Mesodermal cell (in vitro differentiated cells): ENCODE data around the gene THSD7A.

Experiments
- H3K27ac ChIP-seq: 2 replicates; pipeline ENCODE4 v1.7.0; 2013; ENCODE audit warnings: mild to moderate bottlenecking, low read depth, low read length, moderate library complexity; ENCODE audit not compliant: severe bottlenecking
- H3K36me3 ChIP-seq: 2 replicates; pipeline ENCODE4 v1.7.1; 2013; ENCODE audit warnings: mild to moderate bottlenecking, low read length, moderate library complexity; ENCODE audit not compliant: control insufficient read depth, insufficient read depth
- H3K4me1 ChIP-seq: one replicate; pipeline ENCODE4 v1.7.1; 2013; ENCODE audit warnings: mild to moderate bottlenecking, low read length; ENCODE audit not compliant: insufficient read depth, control insufficient read depth, poor library complexity, severe bottlenecking
- H3K4me3 ChIP-seq: 2 replicates; pipeline ENCODE4 v1.7.0; 2013; ENCODE audit warnings: low read length, control low read depth, mild to moderate bottlenecking; ENCODE audit not compliant: insufficient read depth, poor library complexity, severe bottlenecking; ENCODE audit errors: extremely low read depth
- H3K9me3 ChIP-seq: 2 replicates; pipeline ENCODE4 v1.7.1; 2013; ENCODE audit warnings: mild to moderate bottlenecking, low read length, moderate library complexity; ENCODE audit not compliant: control insufficient read depth
- WGBS, 2 experiments: methylation state at CpG; one replicate each; pipeline ENCODE4 v1.1.5; 2013; ENCODE audit warnings: missing lambda C conversion rate in 2 of 2; ENCODE audit not compliant: insufficient coverage in 2 of 2; 5-methylcytosine and 5-hydroxymethylcytosine counted together

Gene THSD7A

GRCh38 chr7:11841657-11842056 is 9.7 kb upstream of the THSD7A start:
- H3K27ac ChIP-seq = no peak overlapping the region
- H3K4me1 ChIP-seq = no peaks in the 10 kb centered on the region
- no peaks in the 10 kb centered on the region for H3K36me3 ChIP-seq
- H3K9me3 ChIP-seq = no peaks in the 10 kb centered on the region
- H3K4me3 ChIP-seq = no peak overlapping the region

GRCh38 chr7:11835260-11835659 is 3.3 kb upstream of the THSD7A start:
- no peak overlapping the region for H3K27ac ChIP-seq
- peaks cover 8% of the 10 kb centered on the region for H3K4me1 ChIP-seq
- no peaks in the 10 kb centered on the region for H3K36me3 ChIP-seq
- no peaks in the 10 kb centered on the region for H3K9me3 ChIP-seq
- no peak overlapping the region for H3K4me3 ChIP-seq

GRCh38 chr7:11833431-11833830 is 1.4 kb upstream of the THSD7A start:
- H3K9me3 ChIP-seq = no peaks in the 10 kb centered on the region
- no peaks in the 10 kb centered on the region for H3K36me3 ChIP-seq
- H3K27ac ChIP-seq = peak overlapping the region; percentile 77
- H3K4me1 ChIP-seq = peaks cover 8% of the 10 kb centered on the region
- no peak overlapping the region for H3K4me3 ChIP-seq
- 42 to 62% methylated on average over 3 of the region's 6 CpGs for WGBS, 2 experiments

- no peaks in the 10 kb centered on the region for H3K9me3 ChIP-seq
- H3K4me1 ChIP-seq = peaks cover 8% of the 10 kb centered on the region
- no peaks in the 10 kb centered on the region for H3K36me3 ChIP-seq
- peak overlapping the region; percentile 3 for H3K27ac ChIP-seq
- H3K4me3 ChIP-seq = peak overlapping the region; percentile 41
- WGBS, 2 experiments = 0 to 3% methylated on average over 6 to 7 of the region's 8 CpGs
These were observed 752 bp downstream of the THSD7A start for GRCh38 chr7:11831156-11831735.

GRCh38 chr7:11830582-11831155 is 1.3 kb downstream of the THSD7A start:
- 0 to 7% methylated on average over 1 to 2 of the region's 7 CpGs for WGBS, 2 experiments
- Histone ChIP-seq H3K4me3 (peak overlapping the region; percentile 41), H3K36me3 (no peaks in the 10 kb centered on the region), H3K27ac (no peak overlapping the region), H3K9me3 (no peaks in the 10 kb centered on the region), H3K4me1 (peaks cover 8% of the 10 kb centered on the region)

- Histone ChIP-seq H3K36me3 (no peaks in the 10 kb centered on the region), H3K4me1 (peaks cover 8% of the 10 kb centered on the region), H3K4me3 (no peak overlapping the region), H3K27ac (no peak overlapping the region), H3K9me3 (no peaks in the 10 kb centered on the region)
These were observed 2.0 kb downstream of the THSD7A start for GRCh38 chr7:11829954-11830353.

- Histone ChIP-seq H3K9me3 (no peaks in the 10 kb centered on the region), H3K36me3 (no peaks in the 10 kb centered on the region), H3K4me3 (no peak overlapping the region), H3K4me1 (no peaks in the 10 kb centered on the region), H3K27ac (no peak overlapping the region)
- WGBS, 2 experiments = 95% methylated on average over 3 to 5 of the region's 11 CpGs
These were observed 12.1 kb downstream of the THSD7A start for GRCh38 chr7:11819947-11820346.

- no peaks in the 10 kb centered on the region for H3K9me3 ChIP-seq
- H3K27ac ChIP-seq = no peak overlapping the region
- no peak overlapping the region for H3K4me3 ChIP-seq
- no peaks in the 10 kb centered on the region for H3K36me3 ChIP-seq
- WGBS, 2 experiments = 100% methylated on average over 1 to 3 of the region's 5 CpGs
- no peaks in the 10 kb centered on the region for H3K4me1 ChIP-seq
These were observed 12.7 kb downstream of the THSD7A start for GRCh38 chr7:11819271-11819670.

- Histone ChIP-seq H3K4me1 (no peaks in the 10 kb centered on the region), H3K9me3 (no peaks in the 10 kb centered on the region), H3K36me3 (no peaks in the 10 kb centered on the region), H3K4me3 (no peak overlapping the region), H3K27ac (no peak overlapping the region)
- 83 to 100% methylated on average over 2 of the region's 4 CpGs for WGBS, 2 experiments
These were observed 13.7 kb downstream of the THSD7A start for GRCh38 chr7:11818281-11818680.

GRCh38 chr7:11817111-11817740 is 14.8 kb downstream of the THSD7A start:
- no peaks in the 10 kb centered on the region for H3K4me1 ChIP-seq
- no peak overlapping the region for H3K4me3 ChIP-seq
- H3K9me3 ChIP-seq = no peaks in the 10 kb centered on the region
- no peaks in the 10 kb centered on the region for H3K36me3 ChIP-seq
- H3K27ac ChIP-seq = no peak overlapping the region
- WGBS, 2 experiments = 39 to 70% methylated on average over 2 of the region's 4 CpGs

- H3K27ac ChIP-seq = no peak overlapping the region
- no peak overlapping the region for H3K4me3 ChIP-seq
- H3K36me3 ChIP-seq = no peaks in the 10 kb centered on the region
- no peaks in the 10 kb centered on the region for H3K4me1 ChIP-seq
- H3K9me3 ChIP-seq = no peaks in the 10 kb centered on the region
These were observed 20.3 kb downstream of the THSD7A start for GRCh38 chr7:11811709-11812108.
